SK-N-SH (cell line): ENCODE measurements around the gene SUPT3H. TPM values are rescaled to one million over a fixed set of nuclear protein-coding genes. Genes with fewer than 3 reads are reported as not detected.
A peak's percentile ranks its signal among the peaks of the same experiment; 100 is the strongest.

Experiments used
- CTCF ChIA-PET: fragments of 300-600, 350-600 bp; formaldehyde crosslinking; extraction: SDS; loops from one replicate; lab custom pipeline; 2021; lab: Yijun Ruan, JAX
- POLR2A ChIA-PET: fragments of 350-600 bp; sonication (Branson Sonifier 250); formaldehyde crosslinking; extraction: SDS; loops from one replicate; lab custom pipeline; 2020; ENCODE audit warnings: antibody characterized with exemption, inconsistent platforms; lab: Yijun Ruan, JAX
- DNase-seq: peaks from one replicate; pipeline ENCODE4 v3.0.0; 2012
- H2AFZ ChIP-seq: fragments of 200-600 bp; sonication (generic); 2 replicates; pipeline ENCODE4 v1.8.1; 2016; ENCODE audit warnings: antibody characterized with exemption, mild to moderate bottlenecking, low read depth
- H3F3A ChIP-seq: fragments of 200-600 bp; sonication (generic); replicated peaks from 2 replicates; pipeline ENCODE3; 2016; ENCODE audit warnings: antibody characterized with exemption, mild to moderate bottlenecking; ENCODE audit not compliant: insufficient read depth
- H3K27ac ChIP-seq, 2 experiments: fragments of 200-500 bp in 1 of 2; fragments of 200-600 bp in 1 of 2; sonication (Bioruptor generic) in 1 of 2; sonication (generic), shearing (Covaris generic) in 1 of 2; 2 replicates each; pipeline versions ENCODE4 v1.5.1 to v1.6.1; 2014 to 2016; ENCODE audit warnings: low read depth in 2 of 2, inconsistent platforms in 1 of 2, low read length in 1 of 2, mild to moderate bottlenecking in 1 of 2, mixed read lengths in 1 of 2
- H3K27me3 ChIP-seq: fragments of 200-600 bp; sonication (generic), shearing (Covaris generic); 2 replicates; pipeline ENCODE4 v1.6.1; 2016; ENCODE audit warnings: mixed run types; ENCODE audit not compliant: insufficient read depth
- H3K36me3 ChIP-seq, 2 experiments: fragments of 200-500 bp in 1 of 2; fragments of 200-600 bp in 1 of 2; sonication (Bioruptor generic) in 1 of 2; sonication (generic) in 1 of 2; replicated peaks in 1 of 2; 2 replicates each; pipeline versions ENCODE3 to v1.5.1; 2014 to 2016; ENCODE audit warnings: low read length in 1 of 2, mild to moderate bottlenecking in 1 of 2; ENCODE audit not compliant: insufficient read depth in 2 of 2, control insufficient read depth in 1 of 2
- H3K4me1 ChIP-seq, 2 experiments: fragments of 200-500 bp in 1 of 2; fragments of 200-600 bp in 1 of 2; sonication (Bioruptor generic) in 1 of 2; sonication (generic), shearing (Covaris generic) in 1 of 2; 2 replicates each; pipeline versions ENCODE4 v1.5.1 to v1.6.1; 2014 to 2016; ENCODE audit warnings: low read depth in 1 of 2, low read length in 1 of 2, mixed run types in 1 of 2; ENCODE audit not compliant: insufficient read depth in 2 of 2, control insufficient read depth in 1 of 2
- H3K4me2 ChIP-seq: fragments of 200-600 bp; sonication (generic), shearing (Covaris generic); 2 replicates; pipeline ENCODE4 v1.6.1; 2017; ENCODE audit warnings: mixed run types
- H3K4me3 ChIP-seq, 2 experiments: fragments of 200-500 bp in 1 of 2; fragments of 200-600 bp in 1 of 2; sonication (Bioruptor generic) in 1 of 2; sonication (generic), shearing (Covaris generic) in 1 of 2; 2 replicates each; pipeline versions ENCODE4 v1.5.1 to v1.8.1; 2014 to 2016; ENCODE audit warnings: low read depth in 2 of 2, inconsistent platforms in 1 of 2, low read length in 1 of 2, mild to moderate bottlenecking in 1 of 2, mixed read lengths in 1 of 2, moderate library complexity in 1 of 2
- H3K79me2 ChIP-seq: fragments of 200-600 bp; sonication (generic); 2 replicates; pipeline ENCODE4 v1.8.1; 2017; ENCODE audit warnings: mild to moderate bottlenecking; ENCODE audit not compliant: insufficient read depth
- H3K9ac ChIP-seq: fragments of 200-600 bp; sonication (generic); 2 replicates; pipeline ENCODE4 v1.6.1; 2017; ENCODE audit warnings: mixed run types
- H3K9me2 ChIP-seq: fragments of 200-600 bp; sonication (generic); 2 replicates; pipeline ENCODE4 v1.6.1; 2017; ENCODE audit warnings: mixed run types
- H3K9me3 ChIP-seq: fragments of 200-600 bp; sonication (generic); 2 replicates; pipeline ENCODE4 v1.6.1; 2017; ENCODE audit warnings: mixed run types, mild to moderate bottlenecking, moderate library complexity
- H4K20me1 ChIP-seq: fragments of 200-600 bp; sonication (generic); 2 replicates; pipeline ENCODE4 v1.6.1; 2017; ENCODE audit warnings: mild to moderate bottlenecking, mixed run types; ENCODE audit not compliant: insufficient read depth
- ELF1 ChIP-seq: IDR thresholded peaks from 2 replicates; pipeline ENCODE4 v1.4.0; 2012
- EP300 ChIP-seq, 2 experiments: IDR thresholded peaks; 2 replicates each; pipeline versions ENCODE4 v1.4.0 to v1.6.1; 2012; ENCODE audit warnings: borderline replicate concordance in 1 of 2, low read depth in 1 of 2, low read length in 1 of 2
- EZH2phosphoT487 ChIP-seq: fragments of 200-600 bp; sonication (generic); IDR thresholded peaks from 2 replicates; pipeline ENCODE4 v1.6.1; 2017; ENCODE audit warnings: low read depth, mixed run types, mild to moderate bottlenecking, antibody characterized with exemption, moderate library complexity, borderline replicate concordance
- FOSL2 ChIP-seq: IDR thresholded peaks from 2 replicates; pipeline ENCODE4 v1.4.0; 2012; ENCODE audit warnings: low read depth, mild to moderate bottlenecking, moderate library complexity, borderline replicate concordance
- FOXJ3 ChIP-seq: sonication (generic); formaldehyde crosslinking; IDR thresholded peaks from 2 replicates; pipeline ENCODE4 v1.5.1; 2020; ENCODE audit warnings: mild to moderate bottlenecking, missing genetic modification reagents
- FOXM1 ChIP-seq: IDR thresholded peaks from 2 replicates; pipeline ENCODE4 v1.4.0; 2012; ENCODE audit warnings: low read depth, mild to moderate bottlenecking
- GABPA ChIP-seq: IDR thresholded peaks from 2 replicates; pipeline ENCODE4 v1.4.0; 2012; ENCODE audit warnings: low read depth, mild to moderate bottlenecking
- GATA2 ChIP-seq: sonication (generic); formaldehyde crosslinking; IDR thresholded peaks from 2 replicates; pipeline ENCODE4 v1.5.0; 2020; ENCODE audit warnings: mild to moderate bottlenecking, missing genetic modification reagents
- JUND ChIP-seq: IDR thresholded peaks from 2 replicates; pipeline ENCODE4 v1.4.0; 2012
- MAX ChIP-seq: IDR thresholded peaks from 2 replicates; pipeline ENCODE4 v1.4.0; 2012; ENCODE audit warnings: low read depth
- MEF2A ChIP-seq: IDR thresholded peaks from 2 replicates; pipeline ENCODE4 v1.4.0; 2012; ENCODE audit warnings: low read depth, borderline replicate concordance
- MXI1 ChIP-seq: IDR thresholded peaks from 2 replicates; pipeline ENCODE4 v1.6.1; 2012; ENCODE audit warnings: mild to moderate bottlenecking, low read depth, low read length, improper control_type of control experiment
- NFIC ChIP-seq: IDR thresholded peaks from 2 replicates; pipeline ENCODE4 v1.4.0; 2012; ENCODE audit warnings: borderline replicate concordance
- PBX3 ChIP-seq: IDR thresholded peaks from 2 replicates; pipeline ENCODE4; 2012
- POLR2AphosphoS5 ChIP-seq: IDR thresholded peaks from 2 replicates; pipeline ENCODE4 v1.6.1; 2012; ENCODE audit warnings: low read depth, low read length
- RAD21 ChIP-seq: IDR thresholded peaks from 2 replicates; pipeline ENCODE4 v1.6.1; 2012; ENCODE audit warnings: mild to moderate bottlenecking, low read length
- RCOR1 ChIP-seq: fragments of 150-350 bp; IDR thresholded peaks from 2 replicates; pipeline ENCODE4 v1.6.1; 2017; ENCODE audit warnings: antibody characterized with exemption, low read length
- RFX5 ChIP-seq: IDR thresholded peaks from 2 replicates; pipeline ENCODE4 v1.6.1; 2012; ENCODE audit warnings: mild to moderate bottlenecking, improper control_type of control experiment, low read length
- RXRA ChIP-seq: IDR thresholded peaks from 2 replicates; pipeline ENCODE4 v1.4.0; 2012; ENCODE audit warnings: low read depth, mild to moderate bottlenecking, borderline replicate concordance
- SIN3A ChIP-seq: IDR thresholded peaks from 2 replicates; pipeline ENCODE4 v1.6.1; 2012; ENCODE audit warnings: low read depth, mild to moderate bottlenecking, low read length, moderate library complexity, borderline replicate concordance
- TAF1 ChIP-seq: IDR thresholded peaks from 2 replicates; pipeline ENCODE4 v1.6.1; 2012; ENCODE audit warnings: low read depth, mild to moderate bottlenecking, low read length, moderate library complexity, borderline replicate concordance
- TCF12 ChIP-seq: IDR thresholded peaks from 2 replicates; pipeline ENCODE4 v1.4.0; 2012
- TEAD4 ChIP-seq: IDR thresholded peaks from 2 replicates; pipeline ENCODE4 v1.4.0; 2012; ENCODE audit warnings: mild to moderate bottlenecking, borderline replicate concordance; ENCODE audit not compliant: insufficient read depth
- USF2 ChIP-seq: fragments of 150-350 bp; IDR thresholded peaks from 2 replicates; pipeline ENCODE4 v1.6.1; 2017; ENCODE audit warnings: antibody characterized with exemption, low read length, low read depth, borderline replicate concordance
- YY1 ChIP-seq: IDR thresholded peaks from 2 replicates; pipeline ENCODE4 v1.4.0; 2012; ENCODE audit warnings: low read depth, mild to moderate bottlenecking
- ZBTB33 ChIP-seq: IDR thresholded peaks from 2 replicates; pipeline ENCODE4 v1.4.0; 2012; ENCODE audit warnings: low read depth, borderline replicate concordance
- WGBS: methylation state at CpG from one replicate; pipeline ENCODE4 v1.1.6; 2017; ENCODE audit warnings: low lambda C conversion rate; 5-methylcytosine and 5-hydroxymethylcytosine counted together
- polyA plus RNA-seq, 3 experiments: library from polyadenylated mRNA; depleted of rRNA; stranded (reverse); fragments of >200 nt; gene quantifications; 2 replicates each; pipeline ENCODE4 v1.2.3, GENCODE V29; 2012
- TF ChIP-seq, protein P1 (sequence below): fragments of 200-600 bp; sonication (generic); IDR thresholded peaks from 2 replicates; pipeline ENCODE4 v1.6.1; 2017; ENCODE audit warnings: antibody characterized with exemption, mild to moderate bottlenecking, moderate library complexity

Gene SUPT3H
- polyA plus RNA-seq, 1 of the 3 experiments (the other 2 are of a cell fraction) = 10.9 TPM

DNA sequence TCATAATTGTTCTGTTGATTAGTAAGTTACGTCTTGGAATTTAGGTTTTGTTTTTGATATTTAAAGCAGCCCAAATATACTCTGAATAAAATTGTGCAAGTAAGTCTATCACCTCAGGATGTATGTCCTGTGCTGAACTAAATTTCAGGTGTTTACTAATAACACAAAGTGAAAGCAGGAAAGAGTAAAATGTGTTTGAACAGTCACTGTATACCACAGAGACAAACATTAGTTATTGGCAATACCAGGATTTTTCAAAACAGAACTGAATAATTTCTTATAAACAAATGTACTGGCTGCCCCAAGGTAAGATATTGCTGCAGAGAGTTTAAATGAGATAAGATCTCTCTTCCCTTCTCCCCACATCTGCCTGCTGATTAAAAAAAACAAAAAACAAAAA lies 454.3 kb downstream of the SUPT3H start (continued):
- TF ChIP-seq, protein P1, sequence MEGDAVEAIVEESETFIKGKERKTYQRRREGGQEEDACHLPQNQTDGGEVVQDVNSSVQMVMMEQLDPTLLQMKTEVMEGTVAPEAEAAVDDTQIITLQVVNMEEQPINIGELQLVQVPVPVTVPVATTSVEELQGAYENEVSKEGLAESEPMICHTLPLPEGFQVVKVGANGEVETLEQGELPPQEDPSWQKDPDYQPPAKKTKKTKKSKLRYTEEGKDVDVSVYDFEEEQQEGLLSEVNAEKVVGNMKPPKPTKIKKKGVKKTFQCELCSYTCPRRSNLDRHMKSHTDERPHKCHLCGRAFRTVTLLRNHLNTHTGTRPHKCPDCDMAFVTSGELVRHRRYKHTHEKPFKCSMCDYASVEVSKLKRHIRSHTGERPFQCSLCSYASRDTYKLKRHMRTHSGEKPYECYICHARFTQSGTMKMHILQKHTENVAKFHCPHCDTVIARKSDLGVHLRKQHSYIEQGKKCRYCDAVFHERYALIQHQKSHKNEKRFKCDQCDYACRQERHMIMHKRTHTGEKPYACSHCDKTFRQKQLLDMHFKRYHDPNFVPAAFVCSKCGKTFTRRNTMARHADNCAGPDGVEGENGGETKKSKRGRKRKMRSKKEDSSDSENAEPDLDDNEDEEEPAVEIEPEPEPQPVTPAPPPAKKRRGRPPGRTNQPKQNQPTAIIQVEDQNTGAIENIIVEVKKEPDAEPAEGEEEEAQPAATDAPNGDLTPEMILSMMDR = no peak
- TF ChIP-seq TAF1 = no peak

DNA sequence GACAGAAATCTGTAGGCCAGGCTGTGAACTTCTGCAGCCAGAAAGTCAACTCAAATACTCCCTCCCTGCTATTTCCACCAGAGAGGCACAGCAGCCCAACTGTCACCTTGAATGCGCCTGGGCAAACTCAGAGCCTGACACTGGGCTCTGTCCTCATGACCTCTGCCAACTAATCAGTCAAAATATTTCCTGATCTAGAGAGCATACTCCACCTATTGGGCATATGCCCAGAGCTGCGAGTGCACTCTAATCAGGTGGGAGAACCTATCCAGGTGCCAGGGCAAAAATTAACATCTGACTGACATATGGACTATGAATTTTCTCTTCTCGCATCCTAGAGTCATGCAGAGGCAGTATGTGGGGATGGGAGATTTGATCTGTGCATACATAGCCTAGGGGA lies 455.9 kb downstream of the SUPT3H start:
- H3K9ac ChIP-seq = no peak overlapping the region
- CTCF ChIA-PET = no interaction called here
- TF ChIP-seq MXI1 = no peak
- peak in 1 of 2 experiments; percentile 72; a peak in 1 of 4 replicates for TF ChIP-seq EP300 (IDR thresholded peaks at IDR 0.05; ENCODE audit: borderline replicate concordance in 1 of 2, low read depth in 1 of 2, low read length in 1 of 2)
- TF ChIP-seq FOXM1 = no peak
- peak; percentile 73 for TF ChIP-seq TCF12
- TF ChIP-seq ZBTB33 = no peak
- TF ChIP-seq FOXJ3 (CRISPR knock-in tag) = peak; percentile 55; the same call in 1 of the 2 replicates
- peak; percentile 62 for TF ChIP-seq PBX3
- peak; percentile 61; the same call in 1 of the 2 replicates for TF ChIP-seq RCOR1
- no peak for TF ChIP-seq NFIC
- TF ChIP-seq RFX5 = no peak
- TF ChIP-seq FOSL2 = no peak
- no peak for TF ChIP-seq MEF2A
- TF ChIP-seq JUND = no peak
- no peak for TF ChIP-seq USF2
- no peak for TF ChIP-seq EZH2phosphoT487
- TF ChIP-seq GATA2 (CRISPR knock-in tag) = peak; percentile 65
- no peak for TF ChIP-seq TEAD4
- TF ChIP-seq YY1 = no peak
- no peak for TF ChIP-seq ELF1
- TF ChIP-seq RAD21 = peak; percentile 31; the same call in 1 of the 2 replicates
- TF ChIP-seq RXRA = peak; percentile 9; the same call in 1 of the 2 replicates
- no peak for TF ChIP-seq MAX
- TF ChIP-seq TAF1 = no peak
- no peak for TF ChIP-seq POLR2AphosphoS5
- no peak for TF ChIP-seq SIN3A
- no peak for TF ChIP-seq GABPA

More for the DNA sequence above, 455.9 kb downstream of the SUPT3H start:
- Histone ChIP-seq H3K4me3 (no peak overlapping the region), H3K27me3 (no peaks in the 10 kb centered on the region), H2AFZ (no peak overlapping the region), H3K36me3 (no peaks in the 10 kb centered on the region), H3K79me2 (no peaks in the 10 kb centered on the region), H3K27ac (peak overlapping the region in 1 of 2 experiments; percentile 80; a peak in 2 of 4 replicates), H3K9me2 (no peaks in the 10 kb centered on the region), H3K9me3 (no peaks in the 10 kb centered on the region), H4K20me1 (no peaks in the 10 kb centered on the region), H3F3A (no peaks in the 10 kb centered on the region), H3K4me2 (no peak overlapping the region), H3K4me1 (peaks cover 0 to 15% of the 10 kb centered on the region in 2 experiments; a peak in 2 of 4 replicates)
- 71% methylated on average over 3 of the region's 3 CpGs for WGBS
- DNase-seq = peak; percentile 46
- POLR2A ChIA-PET = no interaction called here
